ENCODE results near the gene TSEN54.

DNA sequence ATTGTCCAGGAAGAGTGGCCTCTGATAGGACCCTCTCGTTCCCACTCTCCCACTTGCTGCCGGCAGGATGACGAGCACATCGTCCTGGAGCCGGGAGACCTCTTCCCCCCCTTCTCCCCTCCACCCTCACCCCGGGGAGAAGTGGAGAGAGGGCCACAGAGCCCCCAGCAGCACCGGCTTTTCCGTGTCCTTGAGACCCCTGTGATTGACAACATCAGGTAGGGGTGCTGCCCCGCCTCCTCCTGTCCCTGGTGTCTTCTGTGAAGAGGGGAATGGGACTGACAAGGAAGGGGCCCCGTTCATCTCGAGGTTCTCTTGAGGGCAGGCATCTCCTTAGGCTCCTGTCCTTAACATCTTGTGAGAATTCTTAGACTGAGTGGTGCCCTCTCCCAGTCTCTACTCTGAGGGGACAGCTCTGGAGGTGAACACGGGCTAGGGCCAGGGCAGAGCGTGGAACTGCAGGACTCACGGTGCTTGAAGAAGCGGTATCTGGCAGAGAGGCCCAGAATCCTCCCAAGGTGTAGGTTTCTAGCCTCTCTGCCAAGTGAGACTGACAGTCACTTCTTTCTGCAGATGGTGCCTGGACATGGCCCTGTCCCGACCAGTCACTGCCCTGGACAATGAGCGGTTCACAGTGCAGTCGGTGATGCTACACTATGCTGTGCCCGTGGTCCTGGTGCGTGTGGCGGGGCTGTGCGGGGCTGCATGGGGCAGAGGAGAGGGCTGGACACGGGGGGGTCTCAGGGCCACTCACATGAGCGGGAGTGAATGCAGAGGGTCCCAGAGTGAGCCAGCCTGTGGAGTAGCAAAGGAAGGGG, 27.4 kb upstream of the TSEN54 start:
- TF ChIP-seq RAD21 (IDR thresholded peaks at IDR 0.05; ENCODE audit: low read depth) (no peak), CEBPB (IDR thresholded peaks at IDR 0.05) (no peak), YY1 (IDR thresholded peaks at IDR 0.05; ENCODE audit: low read depth) (no peak), TAF1 (IDR thresholded peaks at IDR 0.05; ENCODE audit: low read depth) (no peak), CREB1 (IDR thresholded peaks at IDR 0.05; ENCODE audit: low read depth) (no peak), TCF12 (IDR thresholded peaks at IDR 0.05; ENCODE audit: low read depth) (no peak), REST (IDR thresholded peaks at IDR 0.05; ENCODE audit: low read depth) (no peak), EP300 (IDR thresholded peaks at IDR 0.05; ENCODE audit: borderline replicate concordance) (no peak), TEAD4 (IDR thresholded peaks at IDR 0.05) (no peak), FOXM1 (IDR thresholded peaks at IDR 0.05; ENCODE audit: borderline replicate concordance, low read depth) (no peak), ZBTB7A (IDR thresholded peaks at IDR 0.05; ENCODE audit: low read depth) (no peak), EGR1 (IDR thresholded peaks at IDR 0.05) (no peak)
- TF ChIP-seq, protein P1, sequence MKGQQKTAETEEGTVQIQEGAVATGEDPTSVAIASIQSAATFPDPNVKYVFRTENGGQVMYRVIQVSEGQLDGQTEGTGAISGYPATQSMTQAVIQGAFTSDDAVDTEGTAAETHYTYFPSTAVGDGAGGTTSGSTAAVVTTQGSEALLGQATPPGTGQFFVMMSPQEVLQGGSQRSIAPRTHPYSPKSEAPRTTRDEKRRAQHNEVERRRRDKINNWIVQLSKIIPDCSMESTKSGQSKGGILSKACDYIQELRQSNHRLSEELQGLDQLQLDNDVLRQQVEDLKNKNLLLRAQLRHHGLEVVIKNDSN (IDR thresholded peaks at IDR 0.05) = no peak
- TF ChIP-seq, protein P2, sequence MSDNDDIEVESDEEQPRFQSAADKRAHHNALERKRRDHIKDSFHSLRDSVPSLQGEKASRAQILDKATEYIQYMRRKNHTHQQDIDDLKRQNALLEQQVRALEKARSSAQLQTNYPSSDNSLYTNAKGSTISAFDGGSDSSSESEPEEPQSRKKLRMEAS (IDR thresholded peaks at IDR 0.05) = no peak

Measured in Ishikawa (cell line).